Gastroesophageal sphincter (tissue), 3 donors: ENCODE measurements around the gene FNDC3A.

ENCODE experiments used
- POLR2A ChIP-seq, 2 donors: fragments of 450-650 bp; IDR thresholded peaks; one replicate each; pipeline ENCODE4 v1.6.1; 2017; ENCODE audit warnings: antibody characterized with exemption in 2 of 2, mild to moderate bottlenecking in 2 of 2, moderate library complexity in 1 of 2
- TF ChIP-seq, protein P1 (sequence below), 4 experiments: fragments of 200-600 bp in 2 of 4; fragments of 450-650 bp in 2 of 4; sonication (generic) in 1 of 4; IDR thresholded peaks; one replicate each; pipeline ENCODE4 v1.5.1; 2017 to 2019; ENCODE audit warnings: antibody characterized with exemption in 4 of 4, mild to moderate bottlenecking in 2 of 4, moderate library complexity in 2 of 4

DNA sequence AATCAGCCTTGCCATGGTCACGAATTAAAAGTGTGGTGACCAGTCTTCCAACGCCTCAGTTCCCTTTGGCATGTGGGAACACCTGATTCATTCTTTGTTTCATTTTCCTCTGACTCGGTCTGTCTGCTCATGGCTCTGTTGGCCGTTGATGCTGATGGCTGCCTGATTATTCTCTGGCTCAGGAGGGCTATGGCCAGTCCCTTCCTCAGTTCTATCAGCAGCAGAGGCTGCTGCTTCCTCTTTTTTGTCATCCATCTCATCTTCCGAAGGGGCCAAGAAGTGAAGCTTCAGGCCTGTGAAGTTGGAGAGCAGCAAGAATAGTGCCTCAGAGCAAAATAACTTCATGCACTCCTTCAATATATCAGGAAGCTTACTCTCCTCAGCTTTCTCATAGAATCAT, 235.0 kb downstream of the FNDC3A start:
- TF ChIP-seq, protein P1, sequence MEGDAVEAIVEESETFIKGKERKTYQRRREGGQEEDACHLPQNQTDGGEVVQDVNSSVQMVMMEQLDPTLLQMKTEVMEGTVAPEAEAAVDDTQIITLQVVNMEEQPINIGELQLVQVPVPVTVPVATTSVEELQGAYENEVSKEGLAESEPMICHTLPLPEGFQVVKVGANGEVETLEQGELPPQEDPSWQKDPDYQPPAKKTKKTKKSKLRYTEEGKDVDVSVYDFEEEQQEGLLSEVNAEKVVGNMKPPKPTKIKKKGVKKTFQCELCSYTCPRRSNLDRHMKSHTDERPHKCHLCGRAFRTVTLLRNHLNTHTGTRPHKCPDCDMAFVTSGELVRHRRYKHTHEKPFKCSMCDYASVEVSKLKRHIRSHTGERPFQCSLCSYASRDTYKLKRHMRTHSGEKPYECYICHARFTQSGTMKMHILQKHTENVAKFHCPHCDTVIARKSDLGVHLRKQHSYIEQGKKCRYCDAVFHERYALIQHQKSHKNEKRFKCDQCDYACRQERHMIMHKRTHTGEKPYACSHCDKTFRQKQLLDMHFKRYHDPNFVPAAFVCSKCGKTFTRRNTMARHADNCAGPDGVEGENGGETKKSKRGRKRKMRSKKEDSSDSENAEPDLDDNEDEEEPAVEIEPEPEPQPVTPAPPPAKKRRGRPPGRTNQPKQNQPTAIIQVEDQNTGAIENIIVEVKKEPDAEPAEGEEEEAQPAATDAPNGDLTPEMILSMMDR (IDR thresholded peaks at IDR 0.05), result no peak
- no peak for TF ChIP-seq POLR2A (IDR thresholded peaks at IDR 0.05)
